ENCODE results near the gene PRKAA1.
"Not testable (repeated sequence)": the region's sequence is repeated elsewhere in the genome, so short reads cannot be mapped to it uniquely, and the experiment has no call there.

The PRKAA1 gene

GRCh38 chr5:40779561-40779960, 18.6 kb downstream of the PRKAA1 start:
- DNase-seq: no peak

- no peak for DNase-seq
These were observed 20.0 kb downstream of the PRKAA1 start for GRCh38 chr5:40778133-40778532.

GRCh38 chr5:40776658-40776977, 21.6 kb downstream of the PRKAA1 start:
- DNase-seq: no peak

DNA sequence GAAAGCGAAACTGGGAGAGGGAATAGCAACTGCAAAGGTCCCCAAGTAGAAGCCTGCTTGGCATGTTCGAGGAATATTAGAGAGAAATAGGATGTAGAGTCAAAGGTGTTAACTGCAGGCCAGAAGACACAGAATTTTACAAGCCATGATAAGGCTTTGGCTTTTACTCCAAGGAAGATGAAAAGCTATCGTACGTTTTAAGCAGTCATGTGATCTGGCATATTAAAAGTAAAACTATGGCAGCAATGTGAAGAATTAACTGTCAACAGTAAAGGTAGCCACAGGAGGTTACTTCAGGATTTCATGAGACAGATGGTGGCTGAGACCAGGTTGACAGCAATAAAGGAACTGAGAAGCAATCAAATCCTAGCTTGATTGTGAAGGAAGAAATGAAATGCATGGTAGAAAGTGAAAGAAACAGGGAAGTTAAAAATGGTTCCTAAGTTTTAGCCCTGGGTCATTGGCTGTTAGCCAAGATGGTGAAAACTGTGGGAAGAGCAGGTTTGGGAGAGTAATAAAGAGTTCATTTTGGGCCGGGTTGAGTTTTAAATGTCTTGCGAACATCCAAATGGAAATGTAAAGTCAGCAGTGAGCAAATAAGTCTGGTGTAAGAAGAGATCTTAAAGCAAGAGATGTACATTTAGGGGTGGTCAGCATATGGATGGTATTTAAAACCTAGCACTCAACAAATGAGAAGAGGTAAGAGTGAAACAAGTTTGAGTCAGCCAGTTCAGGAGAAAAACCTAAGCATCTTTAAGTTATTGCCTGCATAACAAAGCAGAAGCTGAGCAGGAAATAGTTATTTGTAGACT, 22.1 kb downstream of the PRKAA1 start:
- DNase-seq: no peak

DNA sequence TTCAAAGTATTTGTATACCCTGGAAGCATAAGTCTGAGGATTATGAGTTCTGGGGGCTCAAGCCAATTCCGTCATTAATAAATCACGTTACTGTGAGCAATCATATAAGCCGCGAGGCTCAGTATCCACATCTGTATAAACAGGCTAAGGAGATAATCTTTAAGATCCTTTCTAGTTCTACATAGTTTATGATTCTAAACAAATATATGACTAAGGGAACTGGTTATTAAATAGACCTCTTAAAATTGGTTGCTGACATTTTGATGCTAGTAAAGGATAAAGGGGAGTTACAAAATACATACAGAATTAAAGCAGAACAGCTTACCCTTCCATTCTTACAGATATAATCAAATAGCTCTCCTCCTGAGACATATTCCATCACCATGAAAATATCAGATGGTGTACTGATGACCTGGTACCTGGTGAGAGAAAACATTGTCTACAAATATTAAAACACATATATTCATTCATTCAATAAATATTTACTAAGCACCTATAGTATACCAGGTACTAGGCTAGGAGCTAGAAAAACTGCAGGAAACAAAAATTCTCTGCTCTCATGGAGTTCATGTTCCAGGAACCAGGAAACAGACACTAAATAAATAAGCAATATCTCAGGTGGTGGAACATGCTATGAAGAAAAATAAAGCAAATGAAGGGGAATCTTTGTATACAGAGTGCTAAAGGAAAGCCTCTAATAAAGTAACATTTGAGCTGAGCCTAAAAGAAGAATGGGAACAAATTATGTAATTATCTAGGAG, 22.9 kb downstream of the PRKAA1 start:
- no peak for DNase-seq

GRCh38 chr5:40774623-40775022, 23.6 kb downstream of the PRKAA1 start:
- no peak for DNase-seq

DNA sequence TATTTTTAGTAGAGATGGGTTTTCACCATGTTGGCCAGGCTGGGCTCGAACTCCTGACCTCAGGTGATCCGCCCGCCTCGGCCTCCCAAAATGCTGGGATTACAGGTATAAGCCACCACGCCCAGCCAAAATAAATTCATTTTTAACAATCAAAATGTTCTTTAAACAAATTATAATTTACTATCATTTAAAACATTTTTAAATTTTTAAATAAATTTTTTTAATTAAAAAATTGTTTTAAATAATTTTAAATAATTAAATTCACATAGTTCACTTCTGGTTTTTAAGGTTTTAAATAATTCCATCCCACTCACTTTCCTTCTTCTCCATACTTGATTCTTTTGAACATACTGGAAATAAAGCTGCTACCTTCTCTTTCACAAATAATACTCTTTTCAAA, 27.4 kb downstream of the PRKAA1 start:
- no peak for DNase-seq

DNA sequence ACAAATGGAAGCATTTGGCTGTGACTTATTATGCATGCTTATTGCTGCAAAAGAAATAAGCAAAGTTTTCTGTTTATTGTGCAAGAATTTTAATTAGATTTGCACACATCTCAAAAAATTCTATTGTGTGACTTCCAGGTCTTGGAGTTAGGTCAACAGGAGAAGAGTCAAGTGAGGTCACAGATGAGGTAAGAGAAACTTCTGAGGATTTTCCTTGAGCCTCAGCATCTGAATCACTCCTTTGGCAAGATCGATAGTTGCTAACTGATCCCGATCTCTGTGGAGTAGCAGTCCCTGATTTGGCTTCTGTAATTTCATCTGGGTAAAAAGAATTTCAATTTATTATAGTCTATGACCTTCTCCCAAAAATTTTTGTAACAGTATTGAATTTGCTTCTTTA, 35.5 kb downstream of the PRKAA1 start:
- no peak for DNase-seq

DNA sequence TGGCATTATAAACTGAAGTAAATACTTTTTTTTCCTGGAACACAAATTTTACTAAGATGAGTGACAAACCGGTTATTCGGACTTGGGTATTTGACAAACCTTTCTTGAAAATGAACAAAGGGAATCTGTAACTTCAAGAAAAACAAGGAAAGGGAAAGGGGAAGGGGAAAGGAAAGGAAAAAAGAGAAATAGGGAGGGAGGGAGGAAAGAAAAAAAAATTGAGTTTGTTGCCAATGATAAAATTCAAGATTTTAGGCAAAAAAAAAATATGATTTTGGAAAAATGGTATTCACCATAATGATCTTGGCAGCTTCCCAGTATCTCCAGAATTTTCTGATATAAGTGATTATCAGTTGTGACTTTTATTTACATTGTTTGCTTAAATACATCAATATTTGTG, 40.8 kb downstream of the PRKAA1 start:
- DNase-seq: no peak

DNA sequence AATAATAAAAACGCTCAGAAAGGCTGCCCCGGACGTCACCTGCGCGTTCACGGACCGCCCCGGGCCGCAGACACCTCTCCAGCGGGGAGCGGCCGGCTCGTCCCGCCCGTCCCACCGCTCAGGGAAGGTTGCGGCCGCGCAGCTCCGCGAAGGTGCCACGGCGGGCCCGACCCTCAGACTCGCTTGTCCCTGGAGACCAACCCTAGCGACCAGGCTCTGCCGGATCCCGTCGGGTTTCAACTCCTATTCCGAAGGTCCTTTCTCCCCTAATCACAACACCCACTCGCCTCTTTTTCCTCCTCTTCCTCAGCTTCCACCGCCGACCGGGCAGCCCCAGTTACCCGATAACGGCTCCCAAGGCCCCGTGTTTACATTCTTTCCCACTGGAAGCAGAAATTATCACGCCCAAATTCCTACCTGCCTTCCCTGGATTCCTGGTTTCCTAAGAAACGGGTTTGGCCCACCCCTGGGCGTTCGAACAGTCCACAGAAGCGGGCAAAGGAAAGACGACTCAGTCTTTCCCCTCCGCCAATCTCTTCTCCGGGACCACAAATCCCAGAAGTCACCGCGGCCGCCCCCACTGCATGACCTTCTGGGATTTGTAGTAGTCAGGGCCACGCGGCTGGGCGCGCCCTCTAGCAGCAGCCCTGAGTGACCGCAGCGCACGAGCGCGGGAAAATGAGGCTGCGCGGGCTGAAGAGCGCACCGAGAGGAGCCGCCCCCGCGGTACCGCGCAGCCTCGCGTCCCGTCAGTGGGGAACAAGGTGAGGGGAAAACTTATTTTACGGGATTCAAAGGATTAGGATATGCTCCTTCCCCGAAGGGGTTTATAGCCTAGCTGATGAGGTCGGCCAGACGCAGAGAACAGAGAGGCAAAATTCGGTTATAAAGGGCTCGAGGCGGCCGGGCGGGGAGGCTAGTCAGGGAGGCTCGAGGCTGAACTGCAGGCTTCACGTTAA, 42.5 kb downstream of the PRKAA1 start, which contains the start of gene TTC33:
Gene TTC33, minus strand, starts transcription at position 555 of the 959 bp plus-strand sequence. CDS start 8,943 bp downstream, outside the sequence.
- peak; percentile 94 for DNase-seq

GRCh38 chr5:40755093-40755406, 43.1 kb downstream of the PRKAA1 start:
- peak; percentile 72 for DNase-seq

DNA sequence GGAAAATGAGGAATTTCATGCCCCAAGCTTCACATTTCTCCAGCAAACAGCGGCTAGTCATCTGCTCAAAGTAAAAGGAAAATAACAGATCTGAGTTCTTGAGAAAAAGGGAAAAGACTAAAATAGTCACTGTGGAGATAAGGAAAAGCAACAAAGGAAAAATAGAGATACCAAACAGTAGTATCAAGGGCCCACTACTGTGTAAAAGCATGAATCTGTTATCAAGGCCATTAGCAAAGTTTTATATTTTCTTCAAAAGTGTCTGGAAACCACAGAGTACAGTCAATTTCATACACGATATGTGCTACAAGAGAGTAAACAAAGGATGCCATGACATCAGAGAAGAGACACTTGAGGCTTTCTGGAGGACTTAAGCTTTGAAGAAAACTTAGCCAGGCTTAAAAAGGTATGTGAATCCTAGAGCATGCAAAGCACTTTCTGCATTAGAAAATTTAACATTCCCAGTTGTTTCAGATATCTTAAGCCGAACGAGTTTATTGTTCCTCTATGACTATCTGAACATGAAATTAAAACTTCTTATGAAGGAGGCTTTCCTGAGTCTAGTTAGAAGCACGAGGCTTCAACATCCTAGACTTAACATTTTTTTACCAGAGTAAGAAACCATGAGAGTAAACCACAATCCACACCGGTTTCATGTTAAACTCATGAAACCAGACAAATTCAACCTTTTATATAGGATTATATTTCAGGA, 43.6 kb downstream of the PRKAA1 start:
- no peak for DNase-seq

DNA sequence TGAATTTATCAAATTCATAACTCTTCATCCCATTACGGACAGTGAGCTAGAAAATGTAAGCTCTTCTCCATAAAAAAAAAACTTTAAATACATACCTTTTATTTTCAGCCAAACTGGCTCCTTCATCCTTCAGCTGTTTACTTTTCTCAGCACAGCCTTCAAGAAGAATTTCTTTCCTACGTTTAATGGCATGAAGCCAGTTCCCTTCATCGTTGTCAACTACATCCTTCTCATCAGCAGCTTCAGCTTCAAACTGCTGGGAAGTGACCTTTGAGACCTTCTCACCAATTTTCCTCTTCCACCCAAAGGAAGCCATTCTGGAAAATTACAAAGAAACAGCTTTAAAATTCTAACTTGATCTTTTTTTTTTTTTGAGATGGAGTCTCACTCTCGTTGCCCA, 51.5 kb downstream of the PRKAA1 start:
- DNase-seq: no peak

DNA sequence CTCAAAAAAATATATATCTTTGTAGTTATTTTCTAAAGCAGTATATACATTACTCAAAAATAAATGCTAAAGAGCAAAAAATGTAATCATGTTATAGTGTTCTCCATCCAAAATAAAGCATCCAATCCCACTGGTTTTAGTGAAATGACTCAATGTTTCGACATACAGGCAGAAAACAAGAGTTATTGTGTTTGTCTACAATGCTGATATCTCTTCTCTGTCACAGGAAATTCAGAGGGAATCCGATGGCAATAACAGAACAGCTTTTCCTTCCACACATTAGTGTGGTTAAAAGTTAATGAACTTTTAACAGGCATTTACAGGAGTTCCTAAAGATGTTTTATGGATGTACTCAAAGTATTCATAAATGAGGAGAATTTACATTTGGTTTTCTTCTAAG, 54.4 kb downstream of the PRKAA1 start:
- DNase-seq: no peak

DNA sequence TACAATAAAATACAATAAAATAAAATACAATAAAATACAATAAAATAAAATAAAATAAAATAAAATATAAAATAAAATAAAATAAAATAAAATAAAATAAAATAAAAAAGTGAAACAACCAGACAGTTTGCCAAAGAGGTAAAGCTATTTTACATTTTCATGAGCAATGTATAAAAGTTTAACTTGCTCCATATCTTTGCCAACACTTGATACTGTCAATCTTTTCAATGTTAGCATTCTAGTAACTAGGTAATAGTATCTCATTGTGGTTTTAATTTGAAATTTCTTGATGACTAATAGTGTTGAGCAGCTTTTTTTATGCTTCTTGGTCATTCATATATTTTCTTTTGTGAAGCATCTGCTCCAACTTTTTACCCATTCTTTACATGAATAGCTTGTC, 59.7 kb downstream of the PRKAA1 start:
- no peak for DNase-seq

GRCh38 chr5:40736103-40736875, 61.9 kb downstream of the PRKAA1 start:
- no peak for DNase-seq

DNA sequence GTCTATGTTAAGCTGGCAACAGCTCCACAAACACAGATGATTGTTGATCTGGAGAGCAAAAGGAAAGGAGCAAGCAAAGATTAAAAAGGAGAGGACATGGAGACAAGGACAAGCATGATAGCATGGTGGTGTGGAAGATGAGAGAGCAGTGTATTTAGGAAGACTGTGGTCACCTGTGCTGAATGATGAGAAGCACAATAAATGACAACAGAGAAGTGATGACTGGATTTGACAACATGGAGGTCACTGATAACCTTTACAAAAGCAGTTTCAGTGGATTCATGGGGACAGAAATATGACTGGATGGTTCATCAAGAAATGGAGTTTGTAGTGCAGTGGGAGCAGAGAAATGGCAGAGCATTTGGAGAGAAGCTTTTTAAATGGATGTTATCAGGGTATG, 62.6 kb downstream of the PRKAA1 start:
- no peak for DNase-seq

DNA sequence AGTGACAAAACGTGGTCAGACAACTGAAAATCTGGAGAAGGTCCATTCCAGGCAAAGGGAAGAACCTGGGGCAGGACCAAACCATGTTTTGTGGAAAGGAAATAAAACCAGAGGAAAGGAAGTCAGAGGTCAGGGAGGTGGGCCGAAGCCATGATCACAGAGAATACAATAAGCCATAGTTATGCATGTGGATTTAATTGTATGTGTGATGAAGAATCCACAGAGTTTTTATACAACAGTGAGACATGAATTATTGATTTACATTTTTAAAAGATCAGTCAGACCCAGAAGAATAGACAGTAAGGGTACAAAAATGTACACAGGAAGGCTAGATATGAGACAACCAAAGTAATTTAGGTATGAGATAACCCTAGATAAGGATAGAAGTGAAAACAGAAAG, 63.2 kb downstream of the PRKAA1 start:
- DNase-seq: no peak

DNA sequence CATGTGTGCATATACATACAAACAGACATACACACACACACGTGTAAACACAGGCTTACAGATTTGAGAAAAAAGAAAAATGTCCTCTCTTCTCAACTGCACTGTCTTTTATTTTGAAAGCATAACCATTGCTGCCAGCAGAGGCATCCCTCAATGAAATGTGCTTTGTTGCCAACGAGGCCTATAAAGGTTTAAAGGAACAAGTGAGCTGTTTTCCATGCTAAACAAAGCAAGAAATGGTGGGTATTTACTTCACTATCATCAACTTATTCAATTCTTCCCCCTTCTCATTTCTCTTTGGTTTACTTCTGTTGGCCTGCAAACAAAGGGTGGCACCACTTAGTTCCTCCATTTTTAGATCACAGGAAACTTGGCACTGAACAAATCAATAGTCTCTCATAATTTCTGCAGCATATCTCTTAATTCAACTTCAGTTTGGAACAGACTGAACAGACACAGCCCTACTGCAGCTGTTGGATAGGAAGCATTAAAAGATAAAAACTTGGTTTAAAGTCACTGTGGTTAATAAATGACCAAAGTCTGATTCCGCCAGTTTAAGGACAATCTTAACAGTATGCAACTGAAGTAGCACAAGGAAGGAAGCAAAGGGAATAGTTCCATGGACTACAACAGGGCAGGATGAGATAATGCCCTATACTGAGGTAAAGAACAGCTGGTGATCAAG, 64.2 kb downstream of the PRKAA1 start:
- no peak for DNase-seq

DNA sequence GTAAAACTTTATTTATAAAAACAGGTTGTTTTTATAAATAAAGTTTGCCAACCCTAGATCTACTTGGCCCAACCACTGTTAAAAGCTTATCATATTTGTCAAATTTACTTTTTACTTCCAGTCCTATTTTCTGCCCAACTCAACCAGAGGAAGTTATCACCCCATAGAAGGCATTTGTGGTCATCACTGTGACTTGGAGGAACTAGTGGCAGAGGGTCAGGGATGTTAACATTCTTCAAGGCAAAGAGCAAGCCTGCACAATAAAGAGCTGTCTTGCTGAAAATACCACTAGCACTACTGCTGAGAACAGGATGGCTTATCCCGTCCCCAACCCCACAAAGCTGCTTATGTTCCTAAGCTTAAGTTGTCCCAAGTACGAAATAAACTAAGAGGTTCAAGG, 64.7 kb downstream of the PRKAA1 start:
- no peak for DNase-seq

GRCh38 chr5:40722497-40722911, 75.7 kb downstream of the PRKAA1 start:
- DNase-seq: not testable (repeated sequence)

All from CD4-positive, alpha-beta T cell treated with Interleukin-17A for 4 hours (primary cell).